Measurements from ENCODE around the gene NECAB3. TPM values are rescaled to one million over a fixed set of nuclear protein-coding genes. Genes with fewer than 3 reads are reported as not detected.

NECAB3 gene
- total and polyA plus RNA-seq, 2 of the 13 experiments (the other 11 are each of a cell fraction or from before 2014, with no cell fraction given): 61.5 to 65.5 TPM

- peak; percentile 61; the same call in 1 of the 2 replicates for TF ChIP-seq RERE (CRISPR knock-in tag; IDR thresholded peaks at IDR 0.05; ENCODE audit: low read depth)
- 0 out of 2 replicates have a peak, but pooled peaks have one; percentile 57 for TF ChIP-seq ZNF160 (CRISPR knock-in tag; IDR thresholded peaks at IDR 0.05)
- TF ChIP-seq ZNF224 (CRISPR knock-in tag; IDR thresholded peaks at IDR 0.05): no peak; the same call in 1 of the 2 replicates
- peak; percentile 79; the same call in 1 of the 2 replicates for TF ChIP-seq ZHX1 (CRISPR knock-in tag; IDR thresholded peaks at IDR 0.05; ENCODE audit: low read depth)
- peak; percentile 93 for TF ChIP-seq CBX1 (IDR thresholded peaks at IDR 0.05; ENCODE audit: low read depth)
- peak; percentile 84; the same call in 1 of the 2 replicates for TF ChIP-seq ZNF83 (CRISPR knock-in tag; IDR thresholded peaks at IDR 0.05; ENCODE audit: borderline replicate concordance)
- 0 out of 2 replicates have a peak, but pooled peaks have one; percentile 59 for TF ChIP-seq KDM1A (CRISPR knock-in tag; IDR thresholded peaks at IDR 0.05)
- peak; percentile 59; the same call in 1 of the 2 replicates for TF ChIP-seq ZNF232 (CRISPR knock-in tag; IDR thresholded peaks at IDR 0.05; ENCODE audit: borderline replicate concordance)
- TF ChIP-seq MBNL3 (CRISPR knock-in tag; conservative IDR thresholded peaks at IDR 0.05): no peak
- peak; percentile 90; the same call in 1 of the 2 replicates for TF ChIP-seq ZNF784 (CRISPR knock-in tag; IDR thresholded peaks at IDR 0.05; ENCODE audit: borderline replicate concordance)
- TF ChIP-seq ZNF281 (CRISPR knock-in tag; IDR thresholded peaks at IDR 0.05; ENCODE audit: borderline replicate concordance): peak; percentile 88; the same call in 1 of the 2 replicates
Observed at GRCh38 chr20:33701629-33702450, 27.6 kb upstream of the NECAB3 start (continued).
